Stimulated activated CD8-positive, alpha-beta memory T cell treated with anti-CD3 and anti-CD28 coated beads, Interleukin-2, amount 100 ng/mL, for 1 hour (primary cell): Measurements from ENCODE around the gene BIRC3.
"Not testable (repeated sequence)": the region's sequence is repeated elsewhere in the genome, so short reads cannot be mapped to it uniquely, and the experiment has no call there.

Experiments used
- DNase-seq, 2 donors: peaks; one replicate each; pipeline ENCODE4 v3.0.0-alpha.2; 2020; ENCODE audit warnings: low read depth in 2 of 2

BIRC3 gene

GRCh38 chr11:102374633-102375424 lies 57.5 kb downstream of the BIRC3 start:
- not testable (repeated sequence) for DNase-seq

- DNase-seq, result no peak
These were observed 58.6 kb downstream of the BIRC3 start for GRCh38 chr11:102375720-102376399.

GRCh38 chr11:102377891-102378290 lies 60.6 kb downstream of the BIRC3 start:
- DNase-seq, result no peak

- no peak for DNase-seq
These were observed 61.5 kb downstream of the BIRC3 start for GRCh38 chr11:102378818-102379217.

- no peak for DNase-seq
These were observed 65.1 kb downstream of the BIRC3 start for GRCh38 chr11:102382384-102382783.

GRCh38 chr11:102383839-102384238 lies 66.6 kb downstream of the BIRC3 start:
- no peak for DNase-seq

GRCh38 chr11:102384419-102385079 lies 67.3 kb downstream of the BIRC3 start:
- DNase-seq, result no peak

- DNase-seq, result no peak
These were observed 68.1 kb downstream of the BIRC3 start for GRCh38 chr11:102385085-102386007.

- no peak for DNase-seq
These were observed 69.0 kb downstream of the BIRC3 start for GRCh38 chr11:102386136-102386734.

- DNase-seq, result no peak
These were observed 69.9 kb downstream of the BIRC3 start for GRCh38 chr11:102387043-102387781.
